Left lung (tissue), 10 donors: ENCODE results near the gene INVS. TPM values are rescaled to one million over a fixed set of nuclear protein-coding genes. Genes with fewer than 3 reads are reported as not detected.
"Not testable (repeated sequence)": the region's sequence is repeated elsewhere in the genome, so short reads cannot be mapped to it uniquely, and the experiment has no call there.

Experiments
- ATAC-seq: fragments of 200-7000 bp; cut with Tn5 transposase; one replicate; pipeline ENCODE4 v1.9.1; 2020; ENCODE audit warnings: moderate library complexity
- DNase-seq, 4 donors: peaks; one replicate each; pipeline ENCODE4 v3.0.0-alpha.2; 2013 to 2020
- H3K27ac ChIP-seq, 2 donors: fragments of 200-600 bp; sonication (generic) in 1 of 2; one replicate each; pipeline versions ENCODE4 v1.5.0 to v1.8.0; 2020 to 2021
- H3K27me3 ChIP-seq, 2 donors: fragments of 200-600 bp; sonication (generic) in 1 of 2; one replicate each; pipeline versions ENCODE4 v1.5.0 to v1.8.0; 2020 to 2021
- H3K36me3 ChIP-seq, 2 donors: fragments of 200-600 bp; sonication (generic) in 1 of 2; one replicate each; pipeline versions ENCODE4 v1.5.0 to v1.8.0; 2020 to 2021
- H3K4me1 ChIP-seq, 2 donors: fragments of 200-600 bp; one replicate each; pipeline ENCODE4 v1.8.0; 2021
- H3K4me3 ChIP-seq, 2 donors: fragments of 200-600 bp; sonication (generic) in 1 of 2; one replicate each; pipeline versions ENCODE4 v1.5.0 to v1.8.0; 2020 to 2021; ENCODE audit warnings: mild to moderate bottlenecking in 1 of 2
- H3K9me3 ChIP-seq, 2 donors: fragments of 200-600 bp; sonication (generic) in 1 of 2; one replicate each; pipeline versions ENCODE4 v1.5.0 to v1.8.0; 2020 to 2021
- CTCF ChIP-seq, 2 donors: fragments of 200-600 bp; sonication (generic) in 1 of 2; IDR thresholded peaks; one replicate each; pipeline versions ENCODE4 v1.5.0 to v1.8.0; 2021; ENCODE audit warnings: antibody characterized with exemption in 2 of 2
- intact Hi-C, 2 donors: fragments of 100-400 bp; cut with DNase I; formaldehyde crosslinking; loops; one replicate each; pipeline versions ENCODE4 v1.11.2 to v1.14.2; 2022
- polyA plus RNA-seq, 6 donors: library from polyadenylated mRNA; unstranded; fragments of 120-200 nt; gene quantifications; one replicate each; pipeline ENCODE4 v1.2.1, GENCODE V29; 2013; ENCODE audit not compliant: insufficient read length in 6 of 6
- total RNA-seq, 2 donors: library from RNA; stranded (reverse); fragmentation: NEBNext Ultra II Directional; extraction: Animal tissue kit (Norgen Biotek cat#: 25700); gene quantifications; one replicate each; pipeline ENCODE4 v1.2.1, GENCODE V29; 2021
- donor health status: DM: no; HTN: yes; CAD: no.
- donor health status: DM: no; HTN: no; CAD: no.

The INVS gene
- total and polyA plus RNA-seq, 8 donors: 21.5 to 29.9 (median 24.6) TPM

DNA sequence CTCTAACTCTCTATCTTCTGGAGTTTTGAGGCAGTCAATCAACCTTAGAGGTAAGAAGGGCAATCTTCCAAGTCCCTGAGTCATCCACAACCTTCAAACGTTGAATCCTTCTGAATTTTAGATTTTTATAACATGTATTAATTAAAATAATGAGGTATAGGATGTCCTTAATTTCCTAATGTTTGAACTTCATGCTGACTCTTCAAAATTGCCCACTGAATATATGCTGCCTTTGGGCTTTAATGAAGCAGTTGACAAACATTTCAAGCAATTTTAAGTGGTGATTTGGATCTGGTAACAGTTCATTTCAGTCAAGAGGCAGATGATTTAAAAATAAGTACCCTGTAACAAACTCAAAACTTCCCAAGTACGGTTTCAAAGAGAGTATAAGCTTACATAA is 26.2 kb upstream of the INVS start:
- Histone ChIP-seq H3K4me3 (no peak overlapping the region), H3K27ac (no peak overlapping the region), H3K9me3 (no peaks in the 10 kb centered on the region), H3K27me3 (no peaks in the 10 kb centered on the region), H3K4me1 (peaks cover 0 to 3% of the 10 kb centered on the region in 2 donors), H3K36me3 (no peaks in the 10 kb centered on the region)
- DNase-seq: peak in 2 of 4 donors; percentile 12 to 24
- ATAC-seq: no peak
- no peak for TF ChIP-seq CTCF (IDR thresholded peaks at IDR 0.05)
- intact Hi-C loops: no loop called here

DNA sequence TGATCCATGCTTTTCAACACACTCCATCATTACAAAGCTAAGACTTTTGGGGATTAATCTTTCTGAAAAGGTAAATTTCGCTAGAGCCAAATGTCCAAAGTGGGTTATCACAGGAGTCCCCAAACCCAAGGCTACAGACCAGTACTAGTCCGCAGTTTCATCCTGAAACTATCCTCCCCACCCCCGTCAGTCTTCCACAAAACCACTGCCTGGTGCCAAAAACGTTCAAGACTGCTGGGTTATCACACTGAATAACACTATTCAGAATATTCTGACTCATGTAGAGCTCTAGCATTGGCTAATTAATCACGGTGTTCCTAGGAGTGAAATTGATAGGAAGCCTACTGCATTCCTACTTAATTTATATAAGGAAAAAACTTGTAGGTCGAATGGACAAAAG is 24.9 kb upstream of the INVS start:
- Histone ChIP-seq H3K27me3 (no peaks in the 10 kb centered on the region), H3K4me1 (peaks cover 0 to 3% of the 10 kb centered on the region in 2 donors), H3K36me3 (no peaks in the 10 kb centered on the region), H3K27ac (no peak overlapping the region), H3K4me3 (no peak overlapping the region), H3K9me3 (no peaks in the 10 kb centered on the region)
- intact Hi-C loops: no loop called here
- DNase-seq (no peak), ATAC-seq (no peak)
- no peak for TF ChIP-seq CTCF (IDR thresholded peaks at IDR 0.05)

GRCh38 chr9:100074989-100075388 is 24.1 kb upstream of the INVS start:
- no peak for TF ChIP-seq CTCF (IDR thresholded peaks at IDR 0.05)
- Histone ChIP-seq H3K36me3 (no peaks in the 10 kb centered on the region), H3K4me3 (no peak overlapping the region), H3K27ac (no peak overlapping the region), H3K4me1 (peaks cover 0 to 3% of the 10 kb centered on the region in 2 donors), H3K27me3 (no peaks in the 10 kb centered on the region), H3K9me3 (no peaks in the 10 kb centered on the region)
- intact Hi-C loops: no loop called here
- DNase-seq (no peak), ATAC-seq (no peak)

DNA sequence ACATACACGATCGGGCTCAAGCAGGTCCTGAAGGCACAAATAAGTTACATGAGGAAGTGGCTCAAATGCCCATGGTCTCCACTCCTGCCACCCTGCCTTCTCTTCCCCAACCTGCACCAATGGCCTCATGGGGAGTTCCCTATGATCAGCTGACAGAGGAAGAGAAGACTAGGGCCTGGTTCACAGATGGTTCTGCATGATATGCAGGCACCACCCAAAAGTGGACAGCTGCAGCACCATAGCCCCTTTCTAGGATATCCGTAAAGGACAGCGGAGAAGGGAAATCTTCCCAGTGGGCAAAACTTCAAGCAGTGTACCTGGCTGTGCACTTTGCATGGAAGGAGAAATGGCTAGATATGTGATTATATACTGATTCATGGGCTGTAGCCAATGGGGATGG is 22.8 kb upstream of the INVS start:
- intact Hi-C loops, DNase-seq: not testable (repeated sequence)

GRCh38 chr9:100082782-100083181 is 16.3 kb upstream of the INVS start:
- Histone ChIP-seq H3K36me3 (no peaks in the 10 kb centered on the region), H3K9me3 (no peaks in the 10 kb centered on the region), H3K27me3 (no peaks in the 10 kb centered on the region), H3K27ac (no peak overlapping the region), H3K4me3 (no peak overlapping the region), H3K4me1 (peaks cover 0 to 43% of the 10 kb centered on the region in 2 donors)
- DNase-seq (no peak), ATAC-seq (no peak)
- no peak for TF ChIP-seq CTCF (IDR thresholded peaks at IDR 0.05)
- intact Hi-C loops: no loop called here

More for the DNA sequence above, 22.8 kb upstream of the INVS start:
- H3K27me3 ChIP-seq, H3K36me3 ChIP-seq, H3K4me3 ChIP-seq, H3K27ac ChIP-seq, ATAC-seq, H3K9me3 ChIP-seq, H3K4me1 ChIP-seq: not testable (repeated sequence)

DNA sequence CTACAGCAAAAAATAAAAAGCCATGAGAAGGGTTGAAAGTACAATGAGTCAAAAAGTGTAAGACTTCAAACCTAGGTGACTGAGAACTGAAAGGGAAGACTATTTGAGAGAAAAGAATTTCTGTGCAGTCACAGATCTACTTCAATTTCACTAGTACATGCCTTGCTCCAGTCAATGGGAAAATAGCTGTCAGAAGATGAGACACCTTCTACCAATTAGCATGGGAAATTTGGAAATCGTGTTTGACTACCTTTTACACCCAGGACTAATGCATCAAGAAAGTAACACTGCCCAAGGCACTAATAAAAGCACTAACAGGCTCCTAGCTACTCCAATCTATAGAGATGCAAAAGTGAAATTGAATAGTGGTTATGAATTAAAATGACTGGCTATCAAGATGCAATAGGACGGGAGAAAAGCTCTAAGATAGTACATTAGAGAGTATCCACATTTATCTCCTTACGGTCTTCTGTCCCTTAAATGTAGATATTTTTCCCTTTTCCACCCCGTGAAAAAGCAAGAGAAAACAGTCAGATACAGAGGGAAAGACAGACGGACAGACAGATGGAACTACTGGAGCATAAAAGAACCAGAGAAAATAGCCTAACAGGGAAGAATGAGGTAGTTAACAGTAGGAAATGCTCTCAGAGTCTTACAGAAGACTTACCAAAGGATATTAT is 15.5 kb upstream of the INVS start:
- H3K9me3 ChIP-seq: no peaks in the 10 kb centered on the region
- intact Hi-C loops: no loop called here
- H3K36me3 ChIP-seq: no peaks in the 10 kb centered on the region
- no peak overlapping the region for H3K4me3 ChIP-seq
- DNase-seq (no peak), ATAC-seq (no peak)
- H3K4me1 ChIP-seq: peaks cover 0 to 51% of the 10 kb centered on the region in 2 donors
- no peak overlapping the region for H3K27ac ChIP-seq
- H3K27me3 ChIP-seq: no peaks in the 10 kb centered on the region
- no peak for TF ChIP-seq CTCF (IDR thresholded peaks at IDR 0.05)
